Measurements from ENCODE around the gene FOXA3. TPM values are rescaled to one million over a fixed set of nuclear protein-coding genes. Genes with fewer than 3 reads are reported as not detected.
"Not testable (repeated sequence)": the region's sequence is repeated elsewhere in the genome, so short reads cannot be mapped to it uniquely, and the experiment has no call there.

The FOXA3 gene
- total RNA-seq, 3 donors from 2014 or later = 0.23 to 0.46 (median 0.26) TPM

GRCh38 chr19:45854167-45854778, 9.9 kb upstream of the FOXA3 start:
- DNase-seq (no peak), ATAC-seq (no peak)
- Mint-ChIP-seq H3K4me3 (no peak overlapping the region), H3K27me3 (ENCODE audit: low read depth) (no peaks in the 10 kb centered on the region), H3K36me3 (ENCODE audit: insufficient read depth) (peaks cover 36% of the 10 kb centered on the region), H3K9me3 (no peaks in the 10 kb centered on the region), H3K4me1 (ENCODE audit: low read depth) (peaks cover 4% of the 10 kb centered on the region)

- peak overlapping the region; percentile 93 for H3K4me3 Mint-ChIP-seq
Observed at GRCh38 chr19:45860359-45861259, 3.5 kb upstream of the FOXA3 start.

DNA sequence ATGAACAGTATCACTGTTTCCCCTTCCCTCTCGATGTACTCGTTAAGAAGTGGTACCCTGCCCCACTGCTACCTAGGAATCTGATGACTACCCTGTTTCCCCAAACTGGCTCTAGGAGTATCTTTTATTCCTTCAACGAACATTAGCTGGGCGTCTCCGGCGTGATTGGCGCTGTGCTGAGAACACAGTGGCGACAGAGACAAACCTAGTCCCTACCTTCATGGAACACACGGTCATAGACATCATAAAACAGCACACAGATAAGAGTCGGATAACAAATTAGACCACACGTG, 1.9 kb upstream of the FOXA3 start:
- Mint-ChIP-seq H3K36me3 (ENCODE audit: insufficient read depth) (peaks cover 10% of the 10 kb centered on the region), H3K4me1 (ENCODE audit: low read depth) (peaks cover 29% of the 10 kb centered on the region), H3K4me3 (peak overlapping the region; percentile 93), H3K27me3 (ENCODE audit: low read depth) (peaks cover 17% of the 10 kb centered on the region), H3K9me3 (no peaks in the 10 kb centered on the region)
- ATAC-seq (no peak), DNase-seq (no peak)

More at GRCh38 chr19:45860359-45861259, 3.5 kb upstream of the FOXA3 start:
- Mint-ChIP-seq H3K27me3 (ENCODE audit: low read depth) (peaks cover 14% of the 10 kb centered on the region), H3K9me3 (no peaks in the 10 kb centered on the region), H3K4me1 (ENCODE audit: low read depth) (peaks cover 29% of the 10 kb centered on the region), H3K36me3 (ENCODE audit: insufficient read depth) (peaks cover 12% of the 10 kb centered on the region)
- no peak for DNase-seq
- no peak for ATAC-seq

GRCh38 chr19:45862564-45863334, 1.4 kb upstream of the FOXA3 start, which contains the start of gene SYMPK:
Gene SYMPK, minus strand, starts transcription at chr19:45863147. Its CDS starts 8,652 bp downstream, at chr19:45854495.
- peaks cover 17% of the 10 kb centered on the region for H3K27me3 Mint-ChIP-seq (ENCODE audit: low read depth)
- peaks cover 29% of the 10 kb centered on the region for H3K4me1 Mint-ChIP-seq (ENCODE audit: low read depth)
- ATAC-seq = peak; percentile 94 to 96
- peak within 1 kb of the TSS; percentile 93 for H3K4me3 Mint-ChIP-seq
- H3K9me3 Mint-ChIP-seq = no peaks in the 10 kb centered on the region
- peak; percentile 97 for DNase-seq
- H3K36me3 Mint-ChIP-seq (ENCODE audit: insufficient read depth) = peaks cover 10% of the 10 kb centered on the region

DNA sequence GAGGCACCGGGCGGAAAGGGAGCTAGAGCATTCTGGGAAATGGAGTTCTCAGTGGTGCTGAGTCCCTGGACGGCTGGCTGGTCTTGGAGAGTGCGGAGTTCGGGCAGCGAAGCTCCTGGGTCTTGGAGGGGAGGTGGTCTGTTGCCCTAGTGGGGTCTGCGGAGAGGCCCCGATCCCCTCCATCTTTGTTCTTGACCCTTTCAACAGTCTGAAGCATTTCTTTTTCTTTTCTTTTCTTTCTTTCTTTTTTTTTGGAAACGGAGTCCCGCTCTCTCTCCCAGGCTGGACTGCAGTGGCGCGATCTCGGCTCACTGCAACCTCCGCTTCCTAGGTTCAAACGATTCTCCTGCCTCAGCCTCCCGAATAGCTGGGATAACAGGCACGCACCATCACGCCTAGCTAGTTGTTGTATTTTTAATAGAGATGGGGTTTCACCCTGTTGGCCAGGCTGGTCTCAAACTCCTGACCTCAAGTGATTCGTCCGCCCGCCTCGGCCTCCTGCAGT, 739 bp upstream of the FOXA3 start:
- no peak for ATAC-seq
- Mint-ChIP-seq H3K4me3 (peak overlapping the region; percentile 93), H3K36me3 (ENCODE audit: insufficient read depth) (peaks cover 6% of the 10 kb centered on the region), H3K9me3 (no peaks in the 10 kb centered on the region), H3K27me3 (ENCODE audit: low read depth) (peaks cover 17% of the 10 kb centered on the region), H3K4me1 (ENCODE audit: low read depth) (peaks cover 25% of the 10 kb centered on the region)
- no peak for DNase-seq

DNA sequence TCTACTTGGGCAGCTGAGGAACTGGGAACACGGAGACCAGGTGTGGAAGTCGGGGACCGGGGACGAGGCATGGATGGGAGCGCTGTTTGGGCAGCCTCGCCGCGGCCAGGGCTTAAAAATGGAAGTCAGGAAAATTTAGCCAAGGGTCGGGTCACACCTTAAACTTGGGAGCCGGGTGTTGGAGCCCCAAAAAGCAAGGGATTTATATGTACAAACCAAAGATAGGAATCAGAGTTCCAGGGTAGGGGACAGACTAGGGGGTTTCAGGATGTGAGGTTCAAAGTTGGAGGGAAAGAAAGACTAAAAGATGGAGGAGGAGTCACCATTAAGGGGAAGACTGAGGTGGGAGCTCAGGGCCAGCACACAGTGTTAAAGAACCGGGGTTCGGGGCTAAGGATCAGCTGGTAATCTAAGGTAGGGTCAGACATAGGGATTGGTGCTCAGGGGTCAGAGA, 530 bp downstream of the FOXA3 start:
- no peak for DNase-seq
- ATAC-seq = no peak
- peaks cover 17% of the 10 kb centered on the region for H3K27me3 Mint-ChIP-seq (ENCODE audit: low read depth)
- H3K9me3 Mint-ChIP-seq = no peaks in the 10 kb centered on the region
- H3K4me1 Mint-ChIP-seq (ENCODE audit: low read depth) = peaks cover 25% of the 10 kb centered on the region
- no peaks in the 10 kb centered on the region for H3K36me3 Mint-ChIP-seq (ENCODE audit: insufficient read depth)
- H3K4me3 Mint-ChIP-seq = peak overlapping the region; percentile 65

GRCh38 chr19:45865269-45865948, 1.3 kb downstream of the FOXA3 start:
- Mint-ChIP-seq H3K9me3 (no peaks in the 10 kb centered on the region), H3K4me3 (no peak overlapping the region), H3K36me3 (ENCODE audit: insufficient read depth) (no peaks in the 10 kb centered on the region), H3K4me1 (ENCODE audit: low read depth) (peaks cover 24% of the 10 kb centered on the region), H3K27me3 (ENCODE audit: low read depth) (peaks cover 17% of the 10 kb centered on the region)
- ATAC-seq = no peak
- DNase-seq = no peak

DNA sequence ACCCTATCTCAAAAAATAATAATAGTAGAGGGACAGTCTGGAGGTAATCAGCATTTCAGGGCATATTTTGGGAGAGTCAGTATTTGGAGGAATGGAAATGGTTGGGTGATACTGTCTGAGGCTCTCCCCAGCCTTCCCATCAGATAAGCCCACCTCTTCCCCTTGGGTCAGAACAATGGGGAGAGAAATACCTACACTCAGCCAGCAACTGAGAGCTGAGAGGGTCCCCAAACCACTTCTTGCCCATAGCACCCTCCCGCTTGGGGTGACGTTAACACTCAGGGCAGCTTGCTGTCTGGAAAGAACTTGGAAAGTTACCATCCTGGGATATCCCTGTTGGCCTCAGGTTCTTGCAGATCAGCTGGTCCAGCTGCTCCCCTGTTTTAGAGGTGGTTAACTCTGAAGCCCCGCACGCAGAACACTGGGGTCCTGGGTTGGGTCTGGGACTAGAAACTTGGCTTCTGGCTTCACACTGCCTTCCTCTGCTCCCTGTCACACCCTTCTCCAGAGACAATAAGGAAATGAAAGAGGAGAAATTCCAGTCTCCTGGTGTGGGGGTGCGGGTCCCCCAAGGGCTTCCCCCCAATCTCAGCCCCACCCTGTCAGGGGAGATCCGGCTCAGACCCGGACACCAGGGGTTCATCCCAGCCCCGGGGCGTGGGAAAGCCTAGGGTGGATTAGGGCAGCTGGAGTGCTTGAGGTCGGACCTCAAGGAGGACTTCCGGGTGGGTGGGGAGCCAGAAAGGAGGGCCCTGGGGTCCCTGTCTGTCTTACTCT, 2.5 kb downstream of the FOXA3 start:
- H3K36me3 Mint-ChIP-seq (ENCODE audit: insufficient read depth) = no peaks in the 10 kb centered on the region
- H3K27me3 Mint-ChIP-seq (ENCODE audit: low read depth) = peaks cover 17% of the 10 kb centered on the region
- H3K4me3 Mint-ChIP-seq = no peak overlapping the region
- H3K4me1 Mint-ChIP-seq (ENCODE audit: low read depth) = peaks cover 21% of the 10 kb centered on the region
- H3K9me3 Mint-ChIP-seq = no peaks in the 10 kb centered on the region
- ATAC-seq (no peak), DNase-seq (no peak)

DNA sequence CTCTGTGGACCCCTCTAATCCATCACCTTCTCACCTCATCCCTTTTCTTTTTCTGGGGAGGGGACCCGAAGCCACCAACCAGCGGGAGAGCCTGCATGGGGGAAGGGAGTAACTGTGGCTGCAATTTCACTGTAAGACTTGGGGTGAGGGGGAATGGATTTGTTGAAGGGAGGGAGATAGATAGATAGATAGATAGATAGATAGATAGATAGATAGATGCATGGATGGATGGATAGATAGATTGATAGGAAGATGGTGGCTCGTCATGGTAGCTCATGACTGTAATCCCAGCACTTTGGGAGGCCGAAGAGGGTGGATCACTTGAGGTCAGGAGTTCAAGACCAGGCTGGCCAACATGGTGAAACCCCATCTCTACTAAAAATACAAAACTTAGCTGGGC, 3.1 kb downstream of the FOXA3 start:
- Mint-ChIP-seq H3K4me1 (ENCODE audit: low read depth) (peaks cover 15% of the 10 kb centered on the region), H3K27me3 (ENCODE audit: low read depth) (peaks cover 17% of the 10 kb centered on the region)
- DNase-seq; H3K9me3 Mint-ChIP-seq; H3K4me3 Mint-ChIP-seq; H3K36me3 Mint-ChIP-seq (ENCODE audit: insufficient read depth); ATAC-seq: not testable (repeated sequence)

- peaks cover 4% of the 10 kb centered on the region for H3K27me3 Mint-ChIP-seq (ENCODE audit: low read depth)
- H3K4me1 Mint-ChIP-seq (ENCODE audit: low read depth) = no peaks in the 10 kb centered on the region
- no peak overlapping the region for H3K4me3 Mint-ChIP-seq
- DNase-seq = no peak
- ATAC-seq = no peak
- H3K36me3 Mint-ChIP-seq (ENCODE audit: insufficient read depth) = no peaks in the 10 kb centered on the region
- no peaks in the 10 kb centered on the region for H3K9me3 Mint-ChIP-seq
Observed at GRCh38 chr19:45870798-45871197, 6.7 kb downstream of the FOXA3 start.

DNA sequence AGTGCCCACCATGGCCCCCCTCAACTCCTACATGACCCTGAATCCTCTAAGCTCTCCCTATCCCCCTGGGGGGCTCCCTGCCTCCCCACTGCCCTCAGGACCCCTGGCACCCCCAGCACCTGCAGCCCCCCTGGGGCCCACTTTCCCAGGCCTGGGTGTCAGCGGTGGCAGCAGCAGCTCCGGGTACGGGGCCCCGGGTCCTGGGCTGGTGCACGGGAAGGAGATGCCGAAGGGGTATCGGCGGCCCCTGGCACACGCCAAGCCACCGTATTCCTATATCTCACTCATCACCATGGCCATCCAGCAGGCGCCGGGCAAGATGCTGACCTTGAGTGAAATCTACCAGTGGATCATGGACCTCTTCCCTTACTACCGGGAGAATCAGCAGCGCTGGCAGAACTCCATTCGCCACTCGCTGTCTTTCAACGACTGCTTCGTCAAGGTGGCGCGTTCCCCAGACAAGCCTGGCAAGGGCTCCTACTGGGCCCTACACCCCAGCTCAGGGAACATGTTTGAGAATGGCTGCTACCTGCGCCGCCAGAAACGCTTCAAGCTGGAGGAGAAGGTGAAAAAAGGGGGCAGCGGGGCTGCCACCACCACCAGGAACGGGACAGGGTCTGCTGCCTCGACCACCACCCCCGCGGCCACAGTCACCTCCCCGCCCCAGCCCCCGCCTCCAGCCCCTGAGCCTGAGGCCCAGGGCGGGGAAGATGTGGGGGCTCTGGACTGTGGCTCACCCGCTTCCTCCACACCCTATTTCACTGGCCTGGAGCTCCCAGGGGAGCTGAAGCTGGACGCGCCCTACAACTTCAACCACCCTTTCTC, 8.2 kb downstream of the FOXA3 start:
- no peaks in the 10 kb centered on the region for H3K36me3 Mint-ChIP-seq (ENCODE audit: insufficient read depth)
- ATAC-seq (no peak), DNase-seq (no peak)
- peaks cover 12% of the 10 kb centered on the region for H3K27me3 Mint-ChIP-seq (ENCODE audit: low read depth)
- peaks cover 8% of the 10 kb centered on the region for H3K4me1 Mint-ChIP-seq (ENCODE audit: low read depth)
- H3K4me3 Mint-ChIP-seq = no peak overlapping the region
- no peaks in the 10 kb centered on the region for H3K9me3 Mint-ChIP-seq

- Mint-ChIP-seq H3K27me3 (ENCODE audit: low read depth) (peaks cover 17% of the 10 kb centered on the region), H3K36me3 (ENCODE audit: insufficient read depth) (no peaks in the 10 kb centered on the region), H3K4me1 (ENCODE audit: low read depth) (peaks cover 13% of the 10 kb centered on the region), H3K4me3 (no peak overlapping the region), H3K9me3 (no peaks in the 10 kb centered on the region)
- ATAC-seq (no peak), DNase-seq (no peak)
Observed at GRCh38 chr19:45873219-45873772, 9.2 kb downstream of the FOXA3 start.
